GM23248 (cell line): Measurements from ENCODE around the gene LAPTM5.

Source experiments
- EZH2 ChIP-seq: fragments of 200-600 bp; sonication (generic); IDR thresholded peaks from 2 replicates; pipeline ENCODE4 v1.6.1; 2018; ENCODE audit warnings: antibody characterized with exemption, mild to moderate bottlenecking; ENCODE audit not compliant: insufficient read depth, poor library complexity, severe bottlenecking
- EZH2phosphoT487 ChIP-seq: fragments of 200-600 bp; sonication (generic); IDR thresholded peaks from 2 replicates; pipeline ENCODE4 v1.6.1; 2018; ENCODE audit warnings: antibody characterized with exemption, moderate library complexity, mild to moderate bottlenecking, low read depth; ENCODE audit not compliant: insufficient read depth

GRCh38 chr1:30776097-30777059, 18.8 kb upstream of the LAPTM5 start:
- TF ChIP-seq EZH2: no peak
- no peak for TF ChIP-seq EZH2phosphoT487
